Measurements from ENCODE around the gene KCNQ1OT1.

KCNQ1OT1 gene

GRCh38 chr11:2701898-2702434, 2.2 kb upstream of the KCNQ1OT1 start:
- no peak for DNase-seq

- no peak for DNase-seq
These were observed 1.4 kb upstream of the KCNQ1OT1 start for GRCh38 chr11:2701230-2701629.

GRCh38 chr11:2700415-2701211, 819 bp upstream of the KCNQ1OT1 start:
- peak; percentile 51 for DNase-seq

GRCh38 chr11:2699185-2699530, 636 bp downstream of the KCNQ1OT1 start:
- no peak for DNase-seq

GRCh38 chr11:2698386-2699184, 1.2 kb downstream of the KCNQ1OT1 start:
- DNase-seq = no peak

- DNase-seq = no peak
These were observed 1.9 kb downstream of the KCNQ1OT1 start for GRCh38 chr11:2697866-2698265.

- DNase-seq = no peak
These were observed 3.3 kb downstream of the KCNQ1OT1 start for GRCh38 chr11:2696455-2696854.

GRCh38 chr11:2694995-2695939, 4.5 kb downstream of the KCNQ1OT1 start:
- no peak for DNase-seq

- DNase-seq = no peak
These were observed 5.3 kb downstream of the KCNQ1OT1 start for GRCh38 chr11:2694495-2694894.

GRCh38 chr11:2693271-2694261, 6.2 kb downstream of the KCNQ1OT1 start:
- no peak for DNase-seq

GRCh38 chr11:2691991-2692875, 7.6 kb downstream of the KCNQ1OT1 start:
- DNase-seq = no peak

GRCh38 chr11:2691355-2691761, 8.4 kb downstream of the KCNQ1OT1 start:
- DNase-seq = no peak

- DNase-seq = no peak
These were observed 9.0 kb downstream of the KCNQ1OT1 start for GRCh38 chr11:2690596-2691354.

GRCh38 chr11:2689651-2690575, 9.9 kb downstream of the KCNQ1OT1 start:
- no peak for DNase-seq

- no peak for DNase-seq
These were observed 11.2 kb downstream of the KCNQ1OT1 start for GRCh38 chr11:2688381-2689231.

GRCh38 chr11:2687782-2688191, 12.0 kb downstream of the KCNQ1OT1 start:
- no peak for DNase-seq

GRCh38 chr11:2687223-2687530, 12.6 kb downstream of the KCNQ1OT1 start:
- DNase-seq = no peak

Measured in fibroblast of skin of scalp (primary cell).